GM23338 (cell line): ENCODE data around the gene ADAMTS15. TPM values are rescaled to one million over a fixed set of nuclear protein-coding genes. Genes with fewer than 3 reads are reported as not detected.

ENCODE experiments used
- ATAC-seq: fragments of 200-7000 bp; cut with Tn5 transposase; 3 replicates; pipeline ENCODE4 v1.9.1; 2020
- DNase-seq: peaks from one replicate; pipeline ENCODE4 v3.0.0-alpha.2; 2015; ENCODE audit warnings: low spot score
- H2AFZ ChIP-seq: fragments of 200-600 bp; sonication (generic); 2 replicates; pipeline ENCODE4 v1.8.0; 2016; ENCODE audit warnings: antibody characterized with exemption, mild to moderate bottlenecking, moderate library complexity
- H3F3A ChIP-seq: fragments of 200-600 bp; sonication (generic); replicated peaks from 2 replicates; pipeline ENCODE4 v1.8.0; 2017; ENCODE audit warnings: antibody characterized with exemption, mixed run types, low read depth
- H3K27ac ChIP-seq: fragments of 200-600 bp; sonication (generic); 2 replicates; pipeline ENCODE4 v1.6.1; 2016; ENCODE audit warnings: low read depth
- H3K27me3 ChIP-seq: fragments of 200-600 bp; sonication (generic); 2 replicates; pipeline ENCODE4 v1.8.0; 2016; ENCODE audit warnings: mild to moderate bottlenecking, mixed run types, moderate library complexity; ENCODE audit not compliant: insufficient read depth
- H3K36me3 ChIP-seq: fragments of 200-600 bp; sonication (generic); 2 replicates; pipeline ENCODE4 v1.8.0; 2016; ENCODE audit warnings: mild to moderate bottlenecking; ENCODE audit not compliant: insufficient read depth
- H3K4me1 ChIP-seq: fragments of 200-600 bp; sonication (generic); 2 replicates; pipeline ENCODE4 v1.8.0; 2016; ENCODE audit warnings: mild to moderate bottlenecking, moderate library complexity; ENCODE audit not compliant: insufficient read depth
- H3K4me2 ChIP-seq: fragments of 200-600 bp; sonication (generic); 2 replicates; pipeline ENCODE4 v1.7.1; 2017; ENCODE audit warnings: mixed run types
- H3K4me3 ChIP-seq: fragments of 200-600 bp; sonication (generic); 2 replicates; pipeline ENCODE4 v1.6.1; 2016; ENCODE audit warnings: mixed run types
- H3K79me2 ChIP-seq: fragments of 200-600 bp; sonication (generic); replicated peaks from 2 replicates; pipeline ENCODE4 v1.8.0; 2017; ENCODE audit warnings: mild to moderate bottlenecking; ENCODE audit not compliant: insufficient read depth
- H3K9me2 ChIP-seq: fragments of 200-600 bp; sonication (generic); 2 replicates; pipeline ENCODE4 v1.8.0; 2017; ENCODE audit not compliant: insufficient read depth
- H4K20me1 ChIP-seq: fragments of 200-600 bp; sonication (generic); replicated peaks from 2 replicates; pipeline ENCODE4 v1.8.0; 2017; ENCODE audit warnings: mild to moderate bottlenecking; ENCODE audit not compliant: insufficient read depth
- H3K27ac Mint-ChIP-seq: 2 replicates; pipeline ENCODE4 v1.8.0; 2020; ENCODE audit warnings: inconsistent platforms, mild to moderate bottlenecking, moderate library complexity, mixed read lengths
- H3K27me3 Mint-ChIP-seq: 3 replicates; pipeline ENCODE4 v1.8.0; 2022; ENCODE audit warnings: low read depth, mild to moderate bottlenecking, moderate library complexity, mixed read lengths, inconsistent platforms; ENCODE audit not compliant: insufficient read depth, poor library complexity
- H3K36me3 Mint-ChIP-seq: 3 replicates; pipeline ENCODE4 v1.8.0; 2021; ENCODE audit warnings: low read depth, mild to moderate bottlenecking, inconsistent platforms, moderate library complexity, mixed read lengths
- H3K4me1 Mint-ChIP-seq: 3 replicates; pipeline ENCODE4 v1.8.0; 2020; ENCODE audit warnings: mild to moderate bottlenecking, inconsistent platforms, mixed read lengths
- H3K4me3 Mint-ChIP-seq: 3 replicates; pipeline ENCODE4 v1.8.0; 2021; ENCODE audit warnings: moderate library complexity, mild to moderate bottlenecking, inconsistent platforms, mixed read lengths
- H3K9me3 Mint-ChIP-seq: 3 replicates; pipeline ENCODE4 v1.8.0; 2020; ENCODE audit warnings: moderate library complexity, mild to moderate bottlenecking, inconsistent platforms, mixed read lengths
- CREB1 ChIP-seq: fragments of 250-450 bp; sonication (Bioruptor Pico); IDR thresholded peaks from 2 replicates; pipeline ENCODE4 v1.5.0; 2020; ENCODE audit warnings: low read depth, mild to moderate bottlenecking, moderate library complexity
- CTCF ChIP-seq, 2 experiments: fragments of 200-600 bp in 1 of 2; sonication (generic) in 1 of 2; conservative IDR thresholded peaks; 2 replicates each; pipeline versions ENCODE4 v1.5.1 to v1.6.1; 2016 to 2017; ENCODE audit warnings: antibody characterized with exemption in 2 of 2, low read depth in 2 of 2, mild to moderate bottlenecking in 2 of 2, moderate library complexity in 1 of 2
- EZH2 ChIP-seq: fragments of 200-600 bp; sonication (generic); IDR thresholded peaks from one replicate; pipeline ENCODE4 v1.8.0; 2017; ENCODE audit warnings: antibody characterized with exemption, mild to moderate bottlenecking, low read depth; ENCODE audit not compliant: unreplicated experiment
- EZH2phosphoT487 ChIP-seq: fragments of 200-600 bp; sonication (generic); IDR thresholded peaks from one replicate; pipeline ENCODE4 v1.8.1; 2018; ENCODE audit warnings: antibody characterized with exemption; ENCODE audit not compliant: unreplicated experiment
- POLR2AphosphoS5 ChIP-seq: IDR thresholded peaks from 2 replicates; pipeline ENCODE4 v1.6.1; 2016; ENCODE audit warnings: antibody characterized with exemption, low read depth
- STAT1 ChIP-seq: IDR thresholded peaks from one replicate; pipeline ENCODE4 v1.6.1; 2016; ENCODE audit warnings: antibody characterized with exemption; ENCODE audit not compliant: unreplicated experiment
- ZNF114 ChIP-seq: fragments of 250-450 bp; sonication (Bioruptor Pico); IDR thresholded peaks from 2 replicates; pipeline ENCODE4 v1.5.0; 2020; ENCODE audit warnings: mild to moderate bottlenecking, moderate library complexity
- ZNF331 ChIP-seq: fragments of 250-450 bp; sonication (Bioruptor Pico); IDR thresholded peaks from 2 replicates; pipeline ENCODE4 v1.5.0; 2020; ENCODE audit warnings: low read depth, mild to moderate bottlenecking, moderate library complexity
- polyA plus RNA-seq: library from polyadenylated mRNA; unstranded; fragments of >200 nt; fragmentation: Nextera tagmentation; extraction: Ambion mirVana; gene quantifications from 2 replicates; pipeline ENCODE4 v1.2.1, GENCODE V29; 2016
- total RNA-seq: library from RNA; depleted of rRNA; stranded (reverse); fragments of >200 nt; shearing (Covaris generic); gene quantifications from 2 replicates; pipeline ENCODE4 v1.2.3, GENCODE V29; 2014
- TF ChIP-seq, protein P1 (sequence below): IDR thresholded peaks from one replicate; pipeline ENCODE4 v1.6.1; 2018; ENCODE audit warnings: antibody characterized with exemption; ENCODE audit not compliant: unreplicated experiment
- TF ChIP-seq, protein P2 (sequence below): fragments of 250-450 bp; sonication (Bioruptor Pico); IDR thresholded peaks from 2 replicates; pipeline ENCODE4 v1.5.0; 2020; ENCODE audit warnings: mild to moderate bottlenecking, moderate library complexity

Gene ADAMTS15
- total and polyA plus RNA-seq, 2 experiments from 2014 or later: 0.42 to 5.6 TPM

DNA sequence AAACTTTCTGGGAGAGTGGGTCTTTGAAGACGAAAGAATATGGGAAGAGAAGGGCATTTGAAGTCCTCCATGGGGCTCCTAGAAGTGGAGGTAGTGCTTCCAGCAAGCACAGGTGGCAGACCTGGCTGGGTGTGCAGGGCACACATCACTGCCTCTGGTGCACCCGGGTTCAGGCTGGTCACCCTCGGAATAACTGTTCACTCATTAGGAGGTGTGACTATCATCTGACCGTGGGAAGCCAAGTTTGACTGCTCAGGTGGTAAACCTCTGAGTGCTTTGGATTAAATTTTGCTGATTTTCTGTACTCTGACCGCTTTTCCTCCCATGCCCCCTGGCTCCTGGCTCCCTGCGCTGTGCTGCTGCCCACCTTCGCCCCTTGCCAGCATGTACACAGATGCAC, 11.1 kb downstream of the ADAMTS15 start:
- no peaks in the 10 kb centered on the region for H3K4me1 ChIP-seq
- ATAC-seq: no peak
- no peaks in the 10 kb centered on the region for H3K27me3 ChIP-seq
- no peak overlapping the region for H2AFZ ChIP-seq
- no peak for TF ChIP-seq CTCF (conservative IDR thresholded peaks at IDR 0.05; ENCODE audit: low read depth in 2 of 2)
- no peak for TF ChIP-seq ZNF331 (CRISPR knock-in tag)
- no peak for TF ChIP-seq STAT1
- TF ChIP-seq POLR2AphosphoS5: no peak
- no peak for TF ChIP-seq EZH2phosphoT487
- no peak for TF ChIP-seq EZH2
- TF ChIP-seq, protein P1, sequence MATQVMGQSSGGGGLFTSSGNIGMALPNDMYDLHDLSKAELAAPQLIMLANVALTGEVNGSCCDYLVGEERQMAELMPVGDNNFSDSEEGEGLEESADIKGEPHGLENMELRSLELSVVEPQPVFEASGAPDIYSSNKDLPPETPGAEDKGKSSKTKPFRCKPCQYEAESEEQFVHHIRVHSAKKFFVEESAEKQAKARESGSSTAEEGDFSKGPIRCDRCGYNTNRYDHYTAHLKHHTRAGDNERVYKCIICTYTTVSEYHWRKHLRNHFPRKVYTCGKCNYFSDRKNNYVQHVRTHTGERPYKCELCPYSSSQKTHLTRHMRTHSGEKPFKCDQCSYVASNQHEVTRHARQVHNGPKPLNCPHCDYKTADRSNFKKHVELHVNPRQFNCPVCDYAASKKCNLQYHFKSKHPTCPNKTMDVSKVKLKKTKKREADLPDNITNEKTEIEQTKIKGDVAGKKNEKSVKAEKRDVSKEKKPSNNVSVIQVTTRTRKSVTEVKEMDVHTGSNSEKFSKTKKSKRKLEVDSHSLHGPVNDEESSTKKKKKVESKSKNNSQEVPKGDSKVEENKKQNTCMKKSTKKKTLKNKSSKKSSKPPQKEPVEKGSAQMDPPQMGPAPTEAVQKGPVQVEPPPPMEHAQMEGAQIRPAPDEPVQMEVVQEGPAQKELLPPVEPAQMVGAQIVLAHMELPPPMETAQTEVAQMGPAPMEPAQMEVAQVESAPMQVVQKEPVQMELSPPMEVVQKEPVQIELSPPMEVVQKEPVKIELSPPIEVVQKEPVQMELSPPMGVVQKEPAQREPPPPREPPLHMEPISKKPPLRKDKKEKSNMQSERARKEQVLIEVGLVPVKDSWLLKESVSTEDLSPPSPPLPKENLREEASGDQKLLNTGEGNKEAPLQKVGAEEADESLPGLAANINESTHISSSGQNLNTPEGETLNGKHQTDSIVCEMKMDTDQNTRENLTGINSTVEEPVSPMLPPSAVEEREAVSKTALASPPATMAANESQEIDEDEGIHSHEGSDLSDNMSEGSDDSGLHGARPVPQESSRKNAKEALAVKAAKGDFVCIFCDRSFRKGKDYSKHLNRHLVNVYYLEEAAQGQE: no peak
- TF ChIP-seq, protein P2, sequence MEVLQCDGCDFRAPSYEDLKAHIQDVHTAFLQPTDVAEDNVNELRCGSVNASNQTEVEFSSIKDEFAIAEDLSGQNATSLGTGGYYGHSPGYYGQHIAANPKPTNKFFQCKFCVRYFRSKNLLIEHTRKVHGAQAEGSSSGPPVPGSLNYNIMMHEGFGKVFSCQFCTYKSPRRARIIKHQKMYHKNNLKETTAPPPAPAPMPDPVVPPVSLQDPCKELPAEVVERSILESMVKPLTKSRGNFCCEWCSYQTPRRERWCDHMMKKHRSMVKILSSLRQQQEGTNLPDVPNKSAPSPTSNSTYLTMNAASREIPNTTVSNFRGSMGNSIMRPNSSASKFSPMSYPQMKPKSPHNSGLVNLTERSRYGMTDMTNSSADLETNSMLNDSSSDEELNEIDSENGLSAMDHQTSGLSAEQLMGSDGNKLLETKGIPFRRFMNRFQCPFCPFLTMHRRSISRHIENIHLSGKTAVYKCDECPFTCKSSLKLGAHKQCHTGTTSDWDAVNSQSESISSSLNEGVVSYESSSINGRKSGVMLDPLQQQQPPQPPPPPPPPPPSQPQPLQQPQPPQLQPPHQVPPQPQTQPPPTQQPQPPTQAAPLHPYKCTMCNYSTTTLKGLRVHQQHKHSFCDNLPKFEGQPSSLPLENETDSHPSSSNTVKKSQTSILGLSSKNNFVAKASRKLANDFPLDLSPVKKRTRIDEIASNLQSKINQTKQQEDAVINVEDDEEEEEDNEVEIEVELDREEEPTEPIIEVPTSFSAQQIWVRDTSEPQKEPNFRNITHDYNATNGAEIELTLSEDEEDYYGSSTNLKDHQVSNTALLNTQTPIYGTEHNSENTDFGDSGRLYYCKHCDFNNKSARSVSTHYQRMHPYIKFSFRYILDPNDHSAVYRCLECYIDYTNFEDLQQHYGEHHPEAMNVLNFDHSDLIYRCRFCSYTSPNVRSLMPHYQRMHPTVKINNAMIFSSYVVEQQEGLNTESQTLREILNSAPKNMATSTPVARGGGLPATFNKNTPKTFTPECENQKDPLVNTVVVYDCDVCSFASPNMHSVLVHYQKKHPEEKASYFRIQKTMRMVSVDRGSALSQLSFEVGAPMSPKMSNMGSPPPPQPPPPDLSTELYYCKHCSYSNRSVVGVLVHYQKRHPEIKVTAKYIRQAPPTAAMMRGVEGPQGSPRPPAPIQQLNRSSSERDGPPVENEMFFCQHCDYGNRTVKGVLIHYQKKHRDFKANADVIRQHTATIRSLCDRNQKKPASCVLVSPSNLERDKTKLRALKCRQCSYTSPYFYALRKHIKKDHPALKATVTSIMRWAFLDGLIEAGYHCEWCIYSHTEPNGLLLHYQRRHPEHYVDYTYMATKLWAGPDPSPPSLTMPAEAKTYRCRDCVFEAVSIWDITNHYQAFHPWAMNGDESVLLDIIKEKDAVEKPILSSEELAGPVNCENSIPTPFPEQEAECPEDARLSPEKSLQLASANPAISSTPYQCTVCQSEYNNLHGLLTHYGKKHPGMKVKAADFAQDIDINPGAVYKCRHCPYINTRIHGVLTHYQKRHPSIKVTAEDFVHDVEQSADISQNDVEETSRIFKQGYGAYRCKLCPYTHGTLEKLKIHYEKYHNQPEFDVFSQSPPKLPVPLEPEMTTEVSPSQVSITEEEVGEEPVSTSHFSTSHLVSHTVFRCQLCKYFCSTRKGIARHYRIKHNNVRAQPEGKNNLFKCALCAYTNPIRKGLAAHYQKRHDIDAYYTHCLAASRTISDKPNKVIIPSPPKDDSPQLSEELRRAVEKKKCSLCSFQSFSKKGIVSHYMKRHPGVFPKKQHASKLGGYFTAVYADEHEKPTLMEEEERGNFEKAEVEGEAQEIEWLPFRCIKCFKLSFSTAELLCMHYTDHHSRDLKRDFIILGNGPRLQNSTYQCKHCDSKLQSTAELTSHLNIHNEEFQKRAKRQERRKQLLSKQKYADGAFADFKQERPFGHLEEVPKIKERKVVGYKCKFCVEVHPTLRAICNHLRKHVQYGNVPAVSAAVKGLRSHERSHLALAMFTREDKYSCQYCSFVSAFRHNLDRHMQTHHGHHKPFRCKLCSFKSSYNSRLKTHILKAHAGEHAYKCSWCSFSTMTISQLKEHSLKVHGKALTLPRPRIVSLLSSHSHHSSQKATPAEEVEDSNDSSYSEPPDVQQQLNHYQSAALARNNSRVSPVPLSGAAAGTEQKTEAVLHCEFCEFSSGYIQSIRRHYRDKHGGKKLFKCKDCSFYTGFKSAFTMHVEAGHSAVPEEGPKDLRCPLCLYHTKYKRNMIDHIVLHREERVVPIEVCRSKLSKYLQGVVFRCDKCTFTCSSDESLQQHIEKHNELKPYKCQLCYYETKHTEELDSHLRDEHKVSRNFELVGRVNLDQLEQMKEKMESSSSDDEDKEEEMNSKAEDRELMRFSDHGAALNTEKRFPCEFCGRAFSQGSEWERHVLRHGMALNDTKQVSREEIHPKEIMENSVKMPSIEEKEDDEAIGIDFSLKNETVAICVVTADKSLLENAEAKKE (CRISPR knock-in tag): no peak
- TF ChIP-seq ZNF114 (CRISPR knock-in tag): no peak
- TF ChIP-seq CREB1: no peak
- H3K4me1 Mint-ChIP-seq: no peaks in the 10 kb centered on the region; the same call in 2 of the 3 replicates
- H3K4me3 ChIP-seq: no peak overlapping the region
- H3K27ac Mint-ChIP-seq: no peak overlapping the region
- H3K4me2 ChIP-seq: no peak overlapping the region
- no peak for DNase-seq
- H3K27me3 Mint-ChIP-seq: peaks cover 8% of the 10 kb centered on the region
- H3K9me2 ChIP-seq: no peaks in the 10 kb centered on the region
- H3K79me2 ChIP-seq: no peaks in the 10 kb centered on the region
- no peak overlapping the region for H3K4me3 Mint-ChIP-seq
- no peaks in the 10 kb centered on the region for H4K20me1 ChIP-seq
- H3K36me3 Mint-ChIP-seq: no peaks in the 10 kb centered on the region
- 0 out of 2 replicates have a peak, but pooled peaks cover 3% of the 10 kb centered on the region for H3F3A ChIP-seq
- no peaks in the 10 kb centered on the region for H3K9me3 Mint-ChIP-seq
- no peaks in the 10 kb centered on the region; the same call in 1 of the 2 replicates for H3K36me3 ChIP-seq
- H3K27ac ChIP-seq: no peak overlapping the region
